Stimulated activated CD4-positive, alpha-beta T cell treated with anti-CD3 and anti-CD28 coated beads, Interleukin-1b, Interleukin-23, amount 100 ng/mL, for 48 hours (primary cell): ENCODE measurements around the gene MSANTD4.
"Not testable (repeated sequence)": the region's sequence is repeated elsewhere in the genome, so short reads cannot be mapped to it uniquely, and the experiment has no call there.

ENCODE experiments used
- DNase-seq: peaks from one replicate; pipeline ENCODE4 v3.0.0-alpha.2; 2020

Gene MSANTD4

GRCh38 chr11:106021967-106022794, at the start of gene MSANTD4:
Gene MSANTD4 (minus strand): TSS chr11:106022240. CDS start chr11:106010917, 11,323 bp downstream.
- peak; percentile 98 for DNase-seq

GRCh38 chr11:106070606-106071005, 48.6 kb upstream of the MSANTD4 start:
- no peak for DNase-seq

- DNase-seq: no peak
Measured at GRCh38 chr11:106063009-106063408, 41.0 kb upstream of the MSANTD4 start.

- DNase-seq: no peak
Measured at GRCh38 chr11:106061954-106062949, 40.2 kb upstream of the MSANTD4 start.

- DNase-seq: no peak
Measured at GRCh38 chr11:106061249-106061784, 39.3 kb upstream of the MSANTD4 start.

- no peak for DNase-seq
Measured at GRCh38 chr11:106059617-106060016, 37.6 kb upstream of the MSANTD4 start.

- DNase-seq: not testable (repeated sequence)
Measured at GRCh38 chr11:106058377-106058776, 36.3 kb upstream of the MSANTD4 start.

- DNase-seq: no peak
Measured at GRCh38 chr11:106051103-106051502, 29.1 kb upstream of the MSANTD4 start.

GRCh38 chr11:106049727-106050476, 27.9 kb upstream of the MSANTD4 start:
- DNase-seq: no peak

- no peak for DNase-seq
Measured at GRCh38 chr11:106047631-106048030, 25.6 kb upstream of the MSANTD4 start.

GRCh38 chr11:106043540-106043939, 21.5 kb upstream of the MSANTD4 start:
- DNase-seq: no peak

GRCh38 chr11:106032861-106033260, 10.8 kb upstream of the MSANTD4 start:
- no peak for DNase-seq

GRCh38 chr11:106031936-106032335, 9.9 kb upstream of the MSANTD4 start:
- DNase-seq: no peak

- no peak for DNase-seq
Measured at GRCh38 chr11:106031202-106031810, 9.3 kb upstream of the MSANTD4 start.

- no peak for DNase-seq
Measured at GRCh38 chr11:106030609-106031008, 8.6 kb upstream of the MSANTD4 start.

- no peak for DNase-seq
Measured at GRCh38 chr11:106022795-106023275, 795 bp upstream of the MSANTD4 start.

GRCh38 chr11:106021181-106021966, 666 bp downstream of the MSANTD4 start:
- DNase-seq: no peak

GRCh38 chr11:106017093-106017492, 4.9 kb downstream of the MSANTD4 start:
- DNase-seq: no peak

- DNase-seq: no peak
Measured at GRCh38 chr11:106015066-106015465, 7.0 kb downstream of the MSANTD4 start.

- DNase-seq: no peak
Measured at GRCh38 chr11:106014620-106015019, 7.4 kb downstream of the MSANTD4 start.

- DNase-seq: no peak
Measured at GRCh38 chr11:106014035-106014434, 8.0 kb downstream of the MSANTD4 start.
